GM19452 (cell line): Measurements from ENCODE around the gene MRPL24.
A peak's percentile ranks its signal among the peaks of the same experiment; 100 is the strongest.
"Not testable (repeated sequence)": the region's sequence is repeated elsewhere in the genome, so short reads cannot be mapped to it uniquely, and the experiment has no call there.

ENCODE experiments used
- ATAC-seq: cut with Tn5 transposase; IDR thresholded peaks from one replicate; pipeline ENCODE4 v1.9.1; 2021; ENCODE audit not compliant: unreplicated experiment

The MRPL24 gene

GRCh38 chr1:156740741-156741480 lies at the start of gene MRPL24:
Gene MRPL24, minus strand, starts transcription at chr1:156741088. Its CDS starts 2,384 bp downstream, at chr1:156738704.
- ATAC-seq = peak; percentile 83

GRCh38 chr1:156789621-156790318 lies 48.9 kb upstream of the MRPL24 start:
- ATAC-seq = no peak

- ATAC-seq = no peak
Measured at GRCh38 chr1:156788136-156788535, 47.2 kb upstream of the MRPL24 start.

GRCh38 chr1:156786640-156787039 lies 45.8 kb upstream of the MRPL24 start:
- ATAC-seq = no peak

- ATAC-seq = no peak
Measured at GRCh38 chr1:156785458-156785857, 44.6 kb upstream of the MRPL24 start.

- ATAC-seq = no peak
Measured at GRCh38 chr1:156781585-156782186, 40.8 kb upstream of the MRPL24 start.

GRCh38 chr1:156777573-156777972 lies 36.7 kb upstream of the MRPL24 start:
- no peak for ATAC-seq

- no peak for ATAC-seq
Measured at GRCh38 chr1:156776942-156777341, 36.1 kb upstream of the MRPL24 start.

- ATAC-seq = no peak
Measured at GRCh38 chr1:156775799-156776198, 34.9 kb upstream of the MRPL24 start.

GRCh38 chr1:156773607-156774006 lies 32.7 kb upstream of the MRPL24 start:
- no peak for ATAC-seq

GRCh38 chr1:156772728-156773497 lies 32.0 kb upstream of the MRPL24 start:
- ATAC-seq = no peak

GRCh38 chr1:156772222-156772621 lies 31.3 kb upstream of the MRPL24 start:
- no peak for ATAC-seq

GRCh38 chr1:156768610-156769295 lies 27.9 kb upstream of the MRPL24 start:
- no peak for ATAC-seq

GRCh38 chr1:156767879-156768604 lies 27.2 kb upstream of the MRPL24 start:
- peak; percentile 6 for ATAC-seq

GRCh38 chr1:156767101-156767878 lies 26.4 kb upstream of the MRPL24 start, which contains the start of gene PRCC:
Gene PRCC, plus strand, starts transcription at chr1:156767535. Its CDS starts 237 bp downstream, at chr1:156767772.
- peak; percentile 89 for ATAC-seq

- ATAC-seq = peak; percentile 13
Measured at GRCh38 chr1:156766298-156767100, 25.6 kb upstream of the MRPL24 start.

GRCh38 chr1:156765666-156766065 lies 24.8 kb upstream of the MRPL24 start:
- no peak for ATAC-seq

GRCh38 chr1:156765136-156765535 lies 24.2 kb upstream of the MRPL24 start:
- not testable (repeated sequence) for ATAC-seq
